ENCODE measurements around the gene RUNX3.

RUNX3 gene

GRCh38 chr1:24935615-24936484 is 5.8 kb upstream of the RUNX3 start:
- Histone ChIP-seq H3K27ac (ENCODE audit: extremely low read depth, low read depth, low read length) (no peak overlapping the region), H3K4me3 (ENCODE audit: low read depth, low read length) (no peak overlapping the region), H3K9me3 (ENCODE audit: control insufficient read depth, insufficient read depth, low read depth, low read length) (no peaks in the 10 kb centered on the region), H3K4me1 (ENCODE audit: control insufficient read depth, insufficient read depth, low read length) (no peaks in the 10 kb centered on the region), H3K36me3 (ENCODE audit: control insufficient read depth in 2 of 2, insufficient read depth in 1 of 2, low read length in 2 of 2) (no peaks in the 10 kb centered on the region)
- POLR2A ChIA-PET: no interaction called here
- TF ChIP-seq GLI4 (tag by site-specific recombination; IDR thresholded peaks at IDR 0.05): no peak
- TF ChIP-seq ZSCAN16 (tag by site-specific recombination; IDR thresholded peaks at IDR 0.05): no peak
- TF ChIP-seq, protein P1, sequence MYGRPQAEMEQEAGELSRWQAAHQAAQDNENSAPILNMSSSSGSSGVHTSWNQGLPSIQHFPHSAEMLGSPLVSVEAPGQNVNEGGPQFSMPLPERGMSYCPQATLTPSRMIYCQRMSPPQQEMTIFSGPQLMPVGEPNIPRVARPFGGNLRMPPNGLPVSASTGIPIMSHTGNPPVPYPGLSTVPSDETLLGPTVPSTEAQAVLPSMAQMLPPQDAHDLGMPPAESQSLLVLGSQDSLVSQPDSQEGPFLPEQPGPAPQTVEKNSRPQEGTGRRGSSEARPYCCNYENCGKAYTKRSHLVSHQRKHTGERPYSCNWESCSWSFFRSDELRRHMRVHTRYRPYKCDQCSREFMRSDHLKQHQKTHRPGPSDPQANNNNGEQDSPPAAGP (tag by site-specific recombination; IDR thresholded peaks at IDR 0.05): no peak
- TF ChIP-seq ZNF239 (tag by site-specific recombination; IDR thresholded peaks at IDR 0.05): no peak
- no peak for TF ChIP-seq ZNF155 (tag by site-specific recombination; IDR thresholded peaks at IDR 0.05)
- TF ChIP-seq, protein P2, sequence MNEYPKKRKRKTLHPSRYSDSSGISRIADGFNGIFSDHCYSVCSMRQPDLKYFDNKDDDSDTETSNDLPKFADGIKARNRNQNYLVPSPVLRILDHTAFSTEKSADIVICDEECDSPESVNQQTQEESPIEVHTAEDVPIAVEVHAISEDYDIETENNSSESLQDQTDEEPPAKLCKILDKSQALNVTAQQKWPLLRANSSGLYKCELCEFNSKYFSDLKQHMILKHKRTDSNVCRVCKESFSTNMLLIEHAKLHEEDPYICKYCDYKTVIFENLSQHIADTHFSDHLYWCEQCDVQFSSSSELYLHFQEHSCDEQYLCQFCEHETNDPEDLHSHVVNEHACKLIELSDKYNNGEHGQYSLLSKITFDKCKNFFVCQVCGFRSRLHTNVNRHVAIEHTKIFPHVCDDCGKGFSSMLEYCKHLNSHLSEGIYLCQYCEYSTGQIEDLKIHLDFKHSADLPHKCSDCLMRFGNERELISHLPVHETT (tag by site-specific recombination; IDR thresholded peaks at IDR 0.05): no peak
- TF ChIP-seq, protein P3, sequence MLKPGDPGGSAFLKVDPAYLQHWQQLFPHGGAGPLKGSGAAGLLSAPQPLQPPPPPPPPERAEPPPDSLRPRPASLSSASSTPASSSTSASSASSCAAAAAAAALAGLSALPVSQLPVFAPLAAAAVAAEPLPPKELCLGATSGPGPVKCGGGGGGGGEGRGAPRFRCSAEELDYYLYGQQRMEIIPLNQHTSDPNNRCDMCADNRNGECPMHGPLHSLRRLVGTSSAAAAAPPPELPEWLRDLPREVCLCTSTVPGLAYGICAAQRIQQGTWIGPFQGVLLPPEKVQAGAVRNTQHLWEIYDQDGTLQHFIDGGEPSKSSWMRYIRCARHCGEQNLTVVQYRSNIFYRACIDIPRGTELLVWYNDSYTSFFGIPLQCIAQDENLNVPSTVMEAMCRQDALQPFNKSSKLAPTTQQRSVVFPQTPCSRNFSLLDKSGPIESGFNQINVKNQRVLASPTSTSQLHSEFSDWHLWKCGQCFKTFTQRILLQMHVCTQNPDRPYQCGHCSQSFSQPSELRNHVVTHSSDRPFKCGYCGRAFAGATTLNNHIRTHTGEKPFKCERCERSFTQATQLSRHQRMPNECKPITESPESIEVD (tag by site-specific recombination; IDR thresholded peaks at IDR 0.05): no peak
- TF ChIP-seq ZNF132 (tag by site-specific recombination; IDR thresholded peaks at IDR 0.05; ENCODE audit: borderline replicate concordance): no peak
- TF ChIP-seq ZNF549 (tag by site-specific recombination; IDR thresholded peaks at IDR 0.05): no peak
- TF ChIP-seq ZNF785 (tag by site-specific recombination; IDR thresholded peaks at IDR 0.05): no peak
- TF ChIP-seq KLF10 (tag by site-specific recombination; IDR thresholded peaks at IDR 0.05): no peak
- TF ChIP-seq ZNF560 (tag by site-specific recombination; IDR thresholded peaks at IDR 0.05; ENCODE audit: borderline replicate concordance): no peak
- no peak for TF ChIP-seq ZNF548 (tag by site-specific recombination; IDR thresholded peaks at IDR 0.05)
- no peak for TF ChIP-seq ZNF19 (tag by site-specific recombination; IDR thresholded peaks at IDR 0.05; ENCODE audit: low read depth)
- no peak for TF ChIP-seq ZEB2 (tag by site-specific recombination; IDR thresholded peaks at IDR 0.05)
- TF ChIP-seq ZNF354C (tag by site-specific recombination; IDR thresholded peaks at IDR 0.05; ENCODE audit: borderline replicate concordance, low read depth): no peak
- no peak for TF ChIP-seq OSR2 (tag by site-specific recombination; IDR thresholded peaks at IDR 0.05)
- CTCF ChIA-PET: interaction anchor here (2.3 kb wide), 1 partner anchor 102 kb away, joined by 13 read pairs; no protein-coding TSS in a partner anchor

GRCh38 chr1:24935196-24935526 is 5.1 kb upstream of the RUNX3 start:
- POLR2A ChIA-PET: interaction anchor here (0.6 kb wide), 2 partner anchors 13 to 268 kb away, joined by 3 read pairs; no protein-coding TSS in a partner anchor
- TF ChIP-seq TCF7L2 (IDR thresholded peaks at IDR 0.05; ENCODE audit: borderline replicate concordance, low read depth, low read length) (no peak), KLF10 (tag by site-specific recombination; IDR thresholded peaks at IDR 0.05) (no peak), ZNF133 (tag by site-specific recombination; IDR thresholded peaks at IDR 0.05) (no peak), OSR2 (tag by site-specific recombination; IDR thresholded peaks at IDR 0.05) (no peak), ZSCAN4 (tag by site-specific recombination; IDR thresholded peaks at IDR 0.05) (no peak), ZNF311 (tag by site-specific recombination; IDR thresholded peaks at IDR 0.05; ENCODE audit: borderline replicate concordance) (no peak), ZNF555 (tag by site-specific recombination; conservative IDR thresholded peaks at IDR 0.05) (no peak), ZNF670 (tag by site-specific recombination; IDR thresholded peaks at IDR 0.05; ENCODE audit: low read depth) (no peak), AEBP2 (tag by site-specific recombination; IDR thresholded peaks at IDR 0.05; ENCODE audit: borderline replicate concordance) (no peak)
- TF ChIP-seq, protein P4, sequence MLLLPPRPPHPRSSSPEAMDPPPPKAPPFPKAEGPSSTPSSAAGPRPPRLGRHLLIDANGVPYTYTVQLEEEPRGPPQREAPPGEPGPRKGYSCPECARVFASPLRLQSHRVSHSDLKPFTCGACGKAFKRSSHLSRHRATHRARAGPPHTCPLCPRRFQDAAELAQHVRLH (tag by site-specific recombination; IDR thresholded peaks at IDR 0.05): no peak

More at GRCh38 chr1:24935196-24935526, 5.1 kb upstream of the RUNX3 start:
- Histone ChIP-seq H3K4me1 (ENCODE audit: control insufficient read depth, insufficient read depth, low read length) (no peaks in the 10 kb centered on the region), H3K9me3 (ENCODE audit: control insufficient read depth, insufficient read depth, low read depth, low read length) (no peaks in the 10 kb centered on the region), H3K4me3 (ENCODE audit: low read depth, low read length) (no peak overlapping the region), H3K27ac (ENCODE audit: extremely low read depth, low read depth, low read length) (no peak overlapping the region), H3K36me3 (ENCODE audit: control insufficient read depth in 2 of 2, insufficient read depth in 1 of 2, low read length in 2 of 2) (no peaks in the 10 kb centered on the region)
- CTCF ChIA-PET: interaction anchor here (0.6 to 2.3 kb wide), 2 partner anchors 68 to 102 kb away, joined by 3 to 13 read pairs; no protein-coding TSS in a partner anchor

All from HEK293 (cell line).